Activated CD4-positive, alpha-beta T cell treated with anti-CD3 and anti-CD28 coated beads for 4 hours (primary cell): ENCODE measurements around the gene NUDT4.
"Not testable (repeated sequence)": the region's sequence is repeated elsewhere in the genome, so short reads cannot be mapped to it uniquely, and the experiment has no call there.

Source experiments
- DNase-seq, 2 donors: peaks; one replicate each; pipeline ENCODE4 v3.0.0-alpha.2; 2020

The NUDT4 gene

GRCh38 chr12:93402333-93403311, 24.9 kb downstream of the NUDT4 start:
- no peak for DNase-seq

- DNase-seq = no peak
Observed at GRCh38 chr12:93403988-93404803, 26.5 kb downstream of the NUDT4 start.

GRCh38 chr12:93404961-93405849, 27.5 kb downstream of the NUDT4 start:
- DNase-seq = no peak

- no peak for DNase-seq
Observed at GRCh38 chr12:93407054-93407962, 29.6 kb downstream of the NUDT4 start.

GRCh38 chr12:93407963-93408283, 30.2 kb downstream of the NUDT4 start:
- DNase-seq = no peak

GRCh38 chr12:93408813-93409212, 31.1 kb downstream of the NUDT4 start:
- DNase-seq = no peak

DNA sequence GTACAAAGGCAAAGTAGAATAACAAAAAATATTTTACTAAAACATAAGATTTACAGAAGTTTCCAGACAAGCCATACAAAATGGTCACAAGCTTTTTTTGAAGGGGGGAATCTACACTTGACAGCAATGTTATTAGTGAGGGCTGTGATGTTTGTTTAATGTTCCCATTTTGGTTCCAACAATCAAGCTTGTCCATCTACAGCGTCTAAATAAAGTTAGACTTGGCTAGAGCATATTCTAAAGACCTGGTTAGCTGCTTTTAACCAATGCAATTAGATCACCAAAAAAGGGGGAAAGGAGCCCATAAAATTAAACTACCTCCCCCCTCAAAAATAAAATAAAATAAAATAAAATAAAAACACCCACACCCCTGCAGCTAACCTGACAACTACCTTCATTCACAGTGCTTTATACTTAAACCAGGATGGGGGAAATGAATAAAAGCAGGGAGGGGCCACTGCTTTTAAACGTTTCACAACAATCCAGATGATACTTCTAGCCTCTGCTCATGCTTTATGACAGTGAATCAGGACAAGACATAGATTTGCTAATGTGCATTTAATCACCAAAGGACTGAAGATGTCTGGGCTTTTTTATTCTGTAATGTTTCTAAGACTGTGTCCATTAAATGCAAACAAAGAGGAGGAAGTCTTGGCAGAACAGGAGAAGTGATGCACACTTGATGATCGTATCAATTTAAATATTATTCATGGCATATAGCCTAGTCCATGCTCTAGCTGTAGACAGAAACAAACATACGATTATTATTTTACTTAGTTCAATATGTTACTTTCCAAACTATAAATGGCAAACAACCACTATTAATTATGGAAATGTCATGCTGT, 31.8 kb downstream of the NUDT4 start:
- DNase-seq = not testable (repeated sequence)

- not testable (repeated sequence) for DNase-seq
Observed at GRCh38 chr12:93411060-93411459, 33.3 kb downstream of the NUDT4 start.

GRCh38 chr12:93412396-93412795, 34.7 kb downstream of the NUDT4 start:
- not testable (repeated sequence) for DNase-seq

DNA sequence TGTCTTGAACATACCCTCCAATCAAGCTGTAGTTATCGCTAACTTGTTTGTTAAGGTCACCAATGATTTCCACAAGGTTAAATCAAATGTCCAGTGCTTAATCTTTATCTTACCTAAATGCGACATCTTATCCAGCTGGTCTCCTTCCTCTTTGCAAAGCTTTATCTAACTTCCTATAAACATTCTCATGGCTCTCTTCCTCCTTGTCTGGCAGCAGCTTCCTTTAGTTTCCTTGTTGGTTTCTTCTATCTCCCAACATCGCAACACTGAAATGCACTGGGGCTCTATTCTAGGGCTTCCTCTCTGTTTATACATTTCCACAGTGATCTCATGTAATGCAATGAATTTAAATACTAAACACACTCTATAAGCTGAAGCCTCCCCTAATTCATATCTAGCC, 35.3 kb downstream of the NUDT4 start:
- DNase-seq = no peak

DNA sequence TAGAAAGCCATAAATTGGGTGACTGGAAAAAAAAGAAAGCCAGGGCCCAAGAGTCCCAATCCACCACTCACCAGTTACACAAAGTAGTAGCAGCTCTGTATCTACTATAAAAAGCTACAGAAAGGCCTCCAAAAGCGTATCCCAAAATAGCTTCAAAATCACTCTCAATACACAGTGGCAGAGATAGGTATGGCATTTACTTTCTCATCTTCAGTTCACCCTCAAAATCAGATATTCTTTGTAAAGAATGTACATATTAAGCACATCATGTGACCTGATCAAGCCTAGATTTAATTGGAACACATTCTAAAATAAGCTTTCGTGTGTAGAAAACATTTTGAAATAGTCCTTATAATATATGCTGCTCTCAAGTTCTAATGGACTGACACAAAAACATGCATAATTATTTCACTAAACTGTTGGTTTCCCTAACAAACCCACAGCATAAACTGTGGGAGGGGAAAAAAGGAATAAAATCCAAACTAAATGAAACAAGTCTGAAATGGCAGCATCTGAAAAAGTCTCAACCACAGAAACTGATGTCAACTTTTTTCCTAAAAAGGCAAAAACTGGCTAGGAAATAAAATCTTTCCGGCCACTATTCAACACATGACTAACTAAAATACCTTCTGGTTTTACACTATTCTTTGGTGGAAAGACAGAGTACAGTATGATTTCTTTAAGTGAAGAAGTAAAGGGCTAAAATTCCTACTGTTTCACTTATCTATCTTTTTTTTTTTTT, 38.2 kb downstream of the NUDT4 start:
- DNase-seq = no peak

- no peak for DNase-seq
Observed at GRCh38 chr12:93417967-93418480, 40.3 kb downstream of the NUDT4 start.

DNA sequence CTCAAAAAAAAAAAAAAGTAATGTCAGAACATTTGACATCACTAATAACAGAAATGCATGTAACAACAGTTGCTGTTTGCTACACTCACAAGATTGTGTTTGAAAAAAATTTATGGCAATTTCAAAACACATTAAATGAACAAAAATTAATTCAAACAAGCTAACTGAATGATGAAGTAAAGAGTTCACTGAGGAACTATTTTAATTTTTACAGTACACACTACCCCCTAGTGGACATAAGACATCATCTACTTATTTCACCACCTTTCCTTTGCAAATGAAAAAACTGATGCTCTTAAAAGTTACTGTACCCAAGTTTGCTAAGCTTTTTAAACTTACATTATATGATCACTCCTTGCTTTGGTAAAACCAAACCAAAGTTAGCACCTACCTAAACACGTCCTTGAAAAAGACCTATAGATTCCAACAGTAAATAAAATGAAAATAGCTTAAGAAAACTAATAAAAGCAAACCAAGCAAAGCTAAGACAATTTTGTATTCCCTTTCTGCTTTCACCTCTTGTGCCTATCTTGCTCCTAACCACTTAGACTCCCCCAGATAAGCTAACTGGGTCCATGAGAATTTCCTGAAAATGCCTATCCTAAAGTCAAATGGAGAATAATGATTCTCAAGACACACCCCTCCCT, 41.8 kb downstream of the NUDT4 start:
- no peak for DNase-seq

DNA sequence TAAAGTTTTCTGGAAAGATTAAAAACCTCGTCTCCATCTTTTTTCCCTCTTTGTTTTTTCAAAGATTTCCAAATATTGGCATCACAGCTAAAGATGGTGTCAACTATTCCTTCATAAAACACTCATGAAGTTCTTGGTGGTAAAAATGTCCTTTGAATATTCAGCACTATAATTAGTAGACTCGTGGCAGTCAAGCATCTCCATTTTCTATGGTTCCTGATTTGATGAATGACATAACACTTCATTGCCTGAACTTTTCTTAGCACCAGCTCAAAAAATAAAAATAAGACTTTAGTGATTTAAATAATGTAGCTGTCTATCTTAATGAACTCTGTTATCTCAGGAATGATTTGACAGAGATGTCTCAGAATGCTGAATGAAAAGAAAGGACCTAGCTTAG, 44.3 kb downstream of the NUDT4 start:
- DNase-seq = no peak

DNA sequence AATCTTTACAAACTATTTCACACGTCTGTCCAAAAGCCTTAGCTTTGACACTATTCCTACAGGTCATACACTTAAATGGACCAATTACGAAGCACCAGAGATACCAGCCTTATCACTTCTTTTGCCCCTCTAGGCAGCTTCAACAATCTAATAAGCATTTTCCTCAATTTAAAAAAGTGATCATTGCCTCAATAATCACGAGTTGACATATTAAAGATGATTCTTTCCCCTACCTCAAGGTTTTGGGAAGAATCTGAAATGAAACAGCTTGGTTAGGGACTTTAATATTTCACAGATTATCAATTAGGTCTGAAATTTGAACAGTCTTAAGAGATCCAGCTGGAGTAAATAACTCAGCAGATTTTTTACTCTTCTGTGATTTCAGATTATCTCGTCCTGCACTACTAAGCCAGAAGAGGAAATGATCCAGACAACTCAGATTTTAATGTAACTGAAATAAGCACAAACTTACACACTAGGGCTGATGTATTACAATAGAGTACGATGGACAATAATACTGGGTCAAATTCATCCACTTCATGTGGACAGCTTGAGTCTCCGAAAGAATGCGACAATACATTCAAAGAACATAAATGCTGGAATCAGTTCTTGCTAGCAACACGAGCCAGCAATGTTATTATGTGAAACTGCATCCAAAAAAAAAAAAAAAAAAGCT, 48.1 kb downstream of the NUDT4 start:
- DNase-seq = no peak

DNA sequence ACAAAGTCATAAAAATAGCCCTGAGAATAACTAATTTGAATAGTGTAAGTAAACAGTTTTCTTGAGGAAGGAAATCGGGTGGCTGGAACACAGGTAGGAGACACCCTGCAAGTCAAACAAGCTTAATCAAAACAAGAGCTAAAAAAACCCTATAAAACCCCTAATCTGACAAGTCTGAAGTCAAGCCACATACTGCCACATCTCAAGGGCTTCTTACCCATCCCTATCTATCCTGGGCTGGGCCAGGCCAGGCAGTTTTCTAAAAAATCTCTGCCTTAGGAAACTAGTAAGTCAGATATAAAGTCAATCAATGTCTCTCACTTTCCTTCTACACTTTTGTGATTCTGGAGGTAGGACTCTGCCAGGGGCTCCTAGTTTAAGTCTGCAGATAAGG, 48.7 kb downstream of the NUDT4 start:
- DNase-seq = no peak

DNA sequence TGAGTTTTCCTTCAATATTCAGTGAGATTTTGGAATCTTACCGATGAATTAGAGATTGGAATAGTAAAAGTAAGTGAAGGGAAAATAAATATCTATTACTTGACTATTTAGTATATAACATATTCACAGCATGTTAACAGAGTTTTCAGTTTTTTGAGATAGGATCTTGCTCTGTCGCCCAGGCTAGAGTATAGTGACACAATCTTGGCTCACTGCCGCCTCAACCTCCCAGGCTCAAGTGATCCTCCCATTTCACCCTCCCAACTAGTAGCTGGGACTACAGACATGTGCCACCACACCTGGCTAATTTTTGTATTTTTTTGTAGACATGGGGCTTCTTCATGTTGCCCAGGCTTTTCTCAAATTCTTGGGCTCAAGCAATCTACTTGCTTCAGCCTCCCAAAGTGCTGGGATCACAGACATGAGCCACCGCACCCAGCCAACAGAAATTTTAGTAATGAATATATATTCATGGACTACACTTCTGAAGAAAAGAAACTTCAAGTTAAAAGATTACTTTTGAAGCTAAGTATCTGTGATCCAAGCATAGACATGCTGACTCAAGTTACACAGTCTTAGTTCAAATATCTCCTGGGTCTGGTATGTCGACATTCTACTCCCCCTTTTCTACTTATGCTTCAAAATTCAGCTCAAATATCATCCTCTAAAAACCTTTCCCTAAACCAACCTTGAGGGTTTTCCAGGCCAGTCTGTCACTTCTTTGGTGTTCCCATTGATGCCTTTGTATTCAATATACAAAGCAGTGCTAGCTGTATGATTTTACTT, 50.2 kb downstream of the NUDT4 start:
- no peak for DNase-seq

GRCh38 chr12:93429448-93429847, 51.7 kb downstream of the NUDT4 start:
- DNase-seq = no peak
